Cardiac muscle cell (in vitro differentiated cells and primary cell): ENCODE results near the gene BAD. TPM values are rescaled to one million over a fixed set of nuclear protein-coding genes. Genes with fewer than 3 reads are reported as not detected.

Source experiments
- DNase-seq, 2 donors: peaks; one replicate each; pipeline versions ENCODE4 v3.0.0 to v3.0.0-alpha.2; 2010 to 2017; ENCODE audit warnings: low read depth in 1 of 2, low spot score in 1 of 2
- H3K27ac ChIP-seq: fragments of 200-600 bp; sonication (generic); 2 replicates; pipeline ENCODE4 v1.5.1; 2016
- H3K27me3 ChIP-seq: fragments of 200-600 bp; sonication (generic); 2 replicates; pipeline ENCODE4 v1.6.0; 2016; ENCODE audit warnings: control low read depth
- H3K36me3 ChIP-seq: fragments of 200-600 bp; sonication (generic); 2 replicates; pipeline ENCODE4 v1.5.1; 2016; ENCODE audit warnings: control low read depth
- H3K4me1 ChIP-seq: fragments of 200-600 bp; sonication (generic); 2 replicates; pipeline ENCODE4 v1.8.1; 2017; ENCODE audit warnings: low read depth, mild to moderate bottlenecking, mixed run types
- H3K4me3 ChIP-seq: fragments of 200-600 bp; sonication (generic); 2 replicates; pipeline ENCODE4 v1.5.1; 2016; ENCODE audit warnings: mild to moderate bottlenecking
- H3K9me3 ChIP-seq: fragments of 200-600 bp; sonication (generic); 2 replicates; pipeline ENCODE4 v1.5.1; 2017; ENCODE audit warnings: low read depth, mild to moderate bottlenecking, control low read depth
- CTCF ChIP-seq: IDR thresholded peaks from 2 replicates; pipeline ENCODE4 v1.5.1; 2012; ENCODE audit warnings: low read depth, mild to moderate bottlenecking, low read length
- polyA plus RNA-seq: library from polyadenylated mRNA; unstranded; fragments of >200 nt; fragmentation: Nextera tagmentation; extraction: Ambion mirVana; gene quantifications from 2 replicates; pipeline ENCODE4 v1.2.1, GENCODE V29; 2016
- total RNA-seq: library from RNA; depleted of rRNA; stranded (reverse); fragments of >200 nt; gene quantifications from 2 replicates; pipeline ENCODE4 v1.2.3, GENCODE V29; 2016

The BAD gene
- total RNA-seq (155 and 200 TPM in 2 replicates), polyA plus RNA-seq (168 and 195 TPM in 2 replicates)

- Histone ChIP-seq H3K27ac (peak within 1 kb of the TSS; percentile 81), H3K4me1 (no peaks in the 10 kb centered on the region), H3K4me3 (peak within 1 kb of the TSS; percentile 87), H3K36me3 (peaks cover 5% of the 10 kb centered on the region), H3K27me3 (peaks cover 3% of the 10 kb centered on the region), H3K9me3 (no peaks in the 10 kb centered on the region)
- no peak for TF ChIP-seq CTCF
- peak; percentile 94 to 96 for DNase-seq
Measured at GRCh38 chr11:64284048-64284961, at the start of gene BAD. TSS of gene BAD (minus strand) at chr11:64284665. CDS start at chr11:64284368, 297 bp downstream.

- no peak for TF ChIP-seq CTCF
- H3K36me3 ChIP-seq, result no peaks in the 10 kb centered on the region
- no peaks in the 10 kb centered on the region for H3K4me1 ChIP-seq
- H3K27ac ChIP-seq, result no peak overlapping the region
- no peak for DNase-seq
- no peaks in the 10 kb centered on the region for H3K27me3 ChIP-seq
- no peak overlapping the region for H3K4me3 ChIP-seq
- H3K9me3 ChIP-seq, result no peaks in the 10 kb centered on the region
Measured at GRCh38 chr11:64333556-64333955, 49.1 kb upstream of the BAD start.

GRCh38 chr11:64331569-64332371, 47.3 kb upstream of the BAD start:
- peak; percentile 53 to 89 for DNase-seq
- H3K4me1 ChIP-seq, result no peaks in the 10 kb centered on the region
- H3K27me3 ChIP-seq, result no peaks in the 10 kb centered on the region
- peak; percentile 81 for TF ChIP-seq CTCF
- no peak overlapping the region for H3K4me3 ChIP-seq
- no peaks in the 10 kb centered on the region for H3K36me3 ChIP-seq
- H3K27ac ChIP-seq, result no peak overlapping the region
- H3K9me3 ChIP-seq, result no peaks in the 10 kb centered on the region

- Histone ChIP-seq H3K4me3 (no peak overlapping the region), H3K27me3 (no peaks in the 10 kb centered on the region), H3K4me1 (no peaks in the 10 kb centered on the region), H3K9me3 (no peaks in the 10 kb centered on the region), H3K27ac (no peak overlapping the region), H3K36me3 (no peaks in the 10 kb centered on the region)
- TF ChIP-seq CTCF, result no peak
- DNase-seq, result no peak
Measured at GRCh38 chr11:64330888-64331287, 46.4 kb upstream of the BAD start.

- no peaks in the 10 kb centered on the region for H3K36me3 ChIP-seq
- TF ChIP-seq CTCF, result no peak
- H3K27ac ChIP-seq, result no peak overlapping the region
- H3K9me3 ChIP-seq, result no peaks in the 10 kb centered on the region
- no peaks in the 10 kb centered on the region for H3K4me1 ChIP-seq
- no peaks in the 10 kb centered on the region for H3K27me3 ChIP-seq
- no peak for DNase-seq
- H3K4me3 ChIP-seq, result no peak overlapping the region
Measured at GRCh38 chr11:64327993-64328392, 43.5 kb upstream of the BAD start.
